ENCODE results near the gene ADAD2.

ADAD2 gene

DNA sequence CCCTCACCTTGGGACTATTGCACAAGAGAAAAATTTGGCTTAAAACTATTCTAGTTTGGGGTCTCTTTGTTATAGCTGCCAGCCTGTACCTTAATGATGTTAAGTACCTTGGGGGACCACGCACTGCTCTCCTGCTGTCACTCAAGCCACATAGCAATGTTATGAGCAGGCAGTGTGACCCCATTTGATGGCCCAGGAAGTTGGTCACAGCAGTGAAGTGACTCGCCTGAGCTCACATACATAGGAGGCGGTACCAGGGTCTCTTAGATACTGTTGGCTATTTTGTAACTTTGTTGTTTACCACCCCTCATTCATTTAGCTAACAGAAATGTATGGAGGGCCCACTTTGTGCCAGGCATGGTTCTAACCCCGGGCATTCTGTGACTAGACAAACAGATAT is 32.5 kb downstream of the ADAD2 start:
- DNase-seq (ENCODE audit: low spot score) = no peak

GRCh38 chr16:84224554-84224953 is 33.6 kb downstream of the ADAD2 start:
- DNase-seq (ENCODE audit: low spot score) = no peak

- DNase-seq (ENCODE audit: low spot score) = no peak
Measured at GRCh38 chr16:84225126-84225525, 34.2 kb downstream of the ADAD2 start.

- no peak for DNase-seq (ENCODE audit: low spot score)
Measured at GRCh38 chr16:84225571-84225970, 34.6 kb downstream of the ADAD2 start.

GRCh38 chr16:84226026-84226425 is 35.1 kb downstream of the ADAD2 start:
- no peak for DNase-seq (ENCODE audit: low spot score)

DNA sequence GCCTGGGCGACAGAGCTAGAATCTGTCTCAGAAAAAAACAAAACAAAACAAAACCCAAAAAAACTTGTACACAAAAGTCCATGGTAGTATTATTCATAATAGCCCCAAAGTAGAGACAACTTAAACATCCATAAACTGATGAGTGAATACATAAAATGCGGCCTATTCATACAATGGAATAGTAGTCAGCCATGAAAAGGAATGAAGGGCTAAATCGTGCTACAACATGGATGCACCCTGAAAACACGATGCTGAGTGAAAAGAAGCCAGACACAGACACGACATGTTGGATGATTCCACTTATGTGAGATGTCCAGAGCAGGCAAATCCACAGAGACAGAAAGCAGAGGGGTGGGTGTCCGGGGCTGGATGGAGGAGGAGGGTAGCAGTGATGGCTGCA is 36.6 kb downstream of the ADAD2 start:
- DNase-seq (ENCODE audit: low spot score) = no peak

GRCh38 chr16:84228256-84228838 is 37.4 kb downstream of the ADAD2 start:
- DNase-seq (ENCODE audit: low spot score) = peak; percentile 60

- DNase-seq (ENCODE audit: low spot score) = no peak
Measured at GRCh38 chr16:84229471-84229870, 38.5 kb downstream of the ADAD2 start.

GRCh38 chr16:84232060-84232459 is 41.1 kb downstream of the ADAD2 start:
- no peak for DNase-seq (ENCODE audit: low spot score)

DNA sequence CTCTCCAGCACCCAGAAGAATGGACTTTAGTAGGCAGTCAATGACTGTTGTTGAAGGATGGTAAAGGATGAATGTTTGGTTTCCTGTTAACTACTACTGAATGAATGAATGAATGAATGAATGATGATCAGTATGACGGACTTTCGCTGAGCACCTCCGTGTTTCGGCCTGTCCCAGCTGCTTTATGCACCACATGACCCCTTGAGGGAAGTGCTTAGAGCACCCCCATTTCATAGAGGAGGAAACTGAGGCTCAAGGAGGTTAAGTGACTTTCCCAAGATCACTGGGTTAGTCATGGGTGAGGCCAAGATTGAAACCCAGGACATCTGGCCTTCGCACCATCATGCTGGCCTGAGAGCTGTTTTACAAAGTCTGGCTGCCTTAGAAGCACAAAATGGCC is 42.0 kb downstream of the ADAD2 start:
- no peak for DNase-seq (ENCODE audit: low spot score)

DNA sequence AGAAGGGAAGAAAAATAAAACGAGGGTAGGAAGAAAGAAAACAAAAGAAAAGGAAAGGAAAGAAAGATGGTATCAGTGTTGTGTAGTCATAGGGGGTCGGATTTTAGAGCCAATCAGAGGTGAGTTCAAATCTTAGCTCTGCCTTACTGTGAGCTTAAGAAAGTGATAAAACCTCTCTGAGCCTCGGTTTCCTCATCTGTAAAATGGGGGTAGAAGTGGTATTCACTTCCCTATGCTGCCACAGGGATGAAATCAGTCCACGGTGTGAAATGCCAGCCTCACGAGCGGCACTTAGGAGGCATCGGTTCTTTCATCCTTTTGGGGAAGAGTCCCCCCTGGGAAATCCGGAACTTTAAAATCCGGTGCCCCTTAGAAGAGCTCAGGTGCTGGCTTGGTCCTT is 42.8 kb downstream of the ADAD2 start:
- no peak for DNase-seq (ENCODE audit: low spot score)

DNA sequence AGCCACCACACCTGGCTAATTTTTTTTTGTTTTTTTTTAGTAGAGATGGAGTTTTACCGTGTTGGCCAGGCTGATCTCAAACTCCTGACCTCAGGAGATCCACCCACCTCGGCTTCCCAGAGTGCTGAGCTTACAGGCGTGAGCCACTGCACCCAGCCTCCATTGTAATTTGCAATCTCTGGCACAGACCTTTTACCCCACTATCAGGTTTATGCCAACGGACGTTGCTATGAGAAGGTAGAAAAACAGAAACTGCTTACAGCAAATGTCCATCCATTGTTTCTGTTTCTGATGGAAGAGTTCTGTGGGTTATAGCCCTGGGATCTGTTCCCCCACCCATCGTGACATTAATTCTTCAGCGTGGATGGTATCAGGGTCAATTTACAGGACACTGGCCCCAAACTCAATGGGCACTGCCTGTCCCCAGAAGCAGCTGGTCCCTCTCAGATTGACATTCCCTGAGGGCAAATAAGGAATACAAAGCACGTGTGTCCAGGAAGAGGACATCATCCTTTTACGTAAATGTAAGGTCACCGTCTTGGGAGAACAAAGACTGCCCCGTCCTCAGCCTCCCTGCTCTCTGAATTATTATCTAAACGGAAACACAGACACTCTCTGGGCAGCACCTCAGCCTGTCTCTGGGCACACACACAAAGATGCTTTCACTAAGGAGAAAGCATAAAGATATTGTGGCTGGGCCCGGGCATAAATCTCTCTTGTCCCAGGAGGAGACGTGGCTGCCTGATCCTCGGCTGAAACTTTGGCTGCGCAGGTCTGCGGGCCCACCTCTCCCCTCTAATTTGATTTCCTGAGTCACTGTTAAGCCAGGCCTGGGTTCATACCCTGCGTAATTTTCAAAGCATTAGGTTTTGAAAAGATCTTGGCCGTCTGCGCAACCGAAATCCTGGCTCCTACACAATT is 43.6 kb downstream of the ADAD2 start:
- DNase-seq (ENCODE audit: low spot score) = no peak

GRCh38 chr16:84236671-84237070 is 45.7 kb downstream of the ADAD2 start:
- DNase-seq (ENCODE audit: low spot score) = no peak

GRCh38 chr16:84237994-84238750 is 47.2 kb downstream of the ADAD2 start:
- DNase-seq (ENCODE audit: low spot score) = no peak

GRCh38 chr16:84239141-84239769 is 48.3 kb downstream of the ADAD2 start:
- DNase-seq (ENCODE audit: low spot score) = no peak

DNA sequence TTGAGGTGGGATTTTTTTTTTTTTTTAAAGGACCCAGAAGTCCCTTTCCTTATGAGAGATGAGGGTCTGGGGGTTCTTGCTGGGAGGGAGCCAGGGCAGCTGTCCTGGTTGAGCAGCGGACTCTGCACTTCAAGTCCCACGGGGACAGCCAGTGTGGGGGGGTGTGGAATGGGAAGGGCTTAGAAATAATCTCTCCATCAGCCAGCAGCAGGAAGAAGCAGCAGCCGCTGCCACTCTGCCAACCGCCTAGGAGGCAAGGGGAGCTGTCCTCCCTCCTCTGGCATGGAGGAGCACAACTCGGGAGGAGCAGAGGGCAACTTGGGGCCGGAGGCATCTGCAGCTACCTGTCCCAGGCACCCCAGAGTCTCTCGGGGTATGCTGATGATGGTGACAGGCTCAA is 49.0 kb downstream of the ADAD2 start, which contains the start of gene KCNG4:
Gene KCNG4 (minus strand): TSS at position 104 of the 400 bp plus-strand sequence. CDS start 2,527 bp downstream, outside the sequence.
- DNase-seq (ENCODE audit: low spot score) = no peak

GRCh38 chr16:84240455-84240854 is 49.5 kb downstream of the ADAD2 start:
- no peak for DNase-seq (ENCODE audit: low spot score)

- DNase-seq (ENCODE audit: low spot score) = no peak
Measured at GRCh38 chr16:84241778-84242177, 50.8 kb downstream of the ADAD2 start.

GRCh38 chr16:84242839-84243238 is 51.9 kb downstream of the ADAD2 start:
- DNase-seq (ENCODE audit: low spot score) = no peak

DNA sequence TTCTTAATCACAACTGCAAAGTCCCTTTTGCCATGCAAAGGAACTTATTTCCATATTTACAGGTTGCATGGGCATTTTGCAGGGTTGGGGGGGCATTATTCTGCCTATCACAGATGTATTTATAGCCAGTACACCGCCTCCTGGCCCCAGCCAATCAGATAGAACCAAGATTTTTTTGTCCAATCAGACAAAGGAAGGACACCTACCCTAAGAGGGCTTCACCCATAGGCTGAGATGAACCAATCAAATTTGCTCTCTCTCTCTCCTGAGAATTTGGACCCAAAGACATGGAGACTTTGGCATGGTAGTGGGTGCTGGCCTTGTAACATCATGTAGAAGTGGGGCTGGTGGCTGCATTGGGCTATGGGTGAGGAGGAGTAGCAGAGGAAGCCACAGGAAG is 52.8 kb downstream of the ADAD2 start:
- no peak for DNase-seq (ENCODE audit: low spot score)

- DNase-seq (ENCODE audit: low spot score) = no peak
Measured at GRCh38 chr16:84244728-84245127, 53.8 kb downstream of the ADAD2 start.

GRCh38 chr16:84245956-84246678 is 55.2 kb downstream of the ADAD2 start:
- no peak for DNase-seq (ENCODE audit: low spot score)

Data from ecto neural progenitor cell (in vitro differentiated cells).